HG02852 (cell line): Measurements from ENCODE around the gene CDH2.

Experiments used
- ATAC-seq: cut with Tn5 transposase; IDR thresholded peaks from one replicate; pipeline ENCODE4 v1.9.1; 2021; ENCODE audit warnings: mild to moderate bottlenecking, moderate library complexity; ENCODE audit not compliant: unreplicated experiment

Gene CDH2

DNA sequence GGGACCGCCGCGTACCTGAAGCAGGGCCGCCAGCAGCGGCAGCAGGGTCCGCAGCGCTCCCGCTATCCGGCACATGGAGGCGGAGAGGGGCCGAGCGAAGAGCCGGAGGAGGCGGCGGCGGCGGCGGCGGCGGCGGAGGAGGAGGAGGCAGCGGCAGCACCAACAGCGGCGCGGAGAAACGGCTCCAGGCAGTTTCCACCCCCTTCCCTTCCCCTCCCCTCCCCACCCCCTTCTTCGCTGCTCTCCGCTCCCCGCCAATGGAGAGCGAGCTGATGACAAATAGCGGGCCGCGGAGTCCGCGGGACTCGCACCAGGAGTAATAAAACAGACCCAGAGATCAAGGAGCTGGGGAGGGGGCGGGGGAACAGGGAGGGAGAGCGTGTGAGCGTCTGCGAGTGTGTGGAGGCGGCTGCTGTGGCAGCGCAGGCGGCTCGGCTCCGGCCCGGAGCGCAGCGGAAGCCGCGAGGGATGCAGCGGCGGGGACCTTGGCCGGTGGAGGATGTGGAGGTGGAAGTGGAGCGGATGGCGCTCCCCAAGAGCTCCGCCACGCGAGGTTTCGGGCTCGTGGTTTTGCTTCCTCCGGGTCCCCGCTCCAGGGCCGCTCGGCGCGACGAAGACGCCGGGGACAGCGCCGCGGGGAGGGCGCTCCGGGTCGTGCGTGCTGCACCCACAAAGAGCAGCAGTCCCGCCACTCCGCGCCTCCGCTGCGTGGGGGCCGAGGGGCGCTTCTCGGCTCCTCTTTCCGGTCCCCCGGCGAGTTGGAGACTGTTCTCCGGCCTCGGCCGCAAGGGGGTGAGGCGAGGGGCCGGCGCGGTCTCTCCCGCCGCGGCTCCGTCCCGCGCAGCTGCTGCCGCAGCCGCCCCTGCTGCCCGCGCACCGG lies at the start of gene CDH2:
Gene CDH2, minus strand, starts transcription at position 183 of the 880 bp plus-strand sequence. Its CDS starts 108 bp downstream, at position 75.
- ATAC-seq, result peak; percentile 51

DNA sequence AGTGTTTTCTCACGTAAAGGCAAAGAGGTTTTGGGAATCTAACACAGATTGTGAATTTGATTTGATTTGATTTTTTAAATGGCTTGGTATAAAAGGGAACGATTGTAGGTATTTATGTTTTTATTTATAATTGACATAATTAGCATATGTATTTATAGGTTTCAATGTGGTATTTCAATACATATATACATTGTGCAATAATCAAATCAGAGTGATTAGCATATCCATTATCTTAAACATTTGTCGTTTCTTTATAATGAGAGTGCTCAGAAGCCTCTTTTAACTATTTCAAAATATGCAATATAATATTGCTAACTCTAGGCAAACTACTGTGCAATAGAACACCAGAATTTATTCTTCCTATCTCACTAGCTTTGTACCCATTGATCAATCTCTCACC lies 35.1 kb upstream of the CDH2 start:
- no peak for ATAC-seq

DNA sequence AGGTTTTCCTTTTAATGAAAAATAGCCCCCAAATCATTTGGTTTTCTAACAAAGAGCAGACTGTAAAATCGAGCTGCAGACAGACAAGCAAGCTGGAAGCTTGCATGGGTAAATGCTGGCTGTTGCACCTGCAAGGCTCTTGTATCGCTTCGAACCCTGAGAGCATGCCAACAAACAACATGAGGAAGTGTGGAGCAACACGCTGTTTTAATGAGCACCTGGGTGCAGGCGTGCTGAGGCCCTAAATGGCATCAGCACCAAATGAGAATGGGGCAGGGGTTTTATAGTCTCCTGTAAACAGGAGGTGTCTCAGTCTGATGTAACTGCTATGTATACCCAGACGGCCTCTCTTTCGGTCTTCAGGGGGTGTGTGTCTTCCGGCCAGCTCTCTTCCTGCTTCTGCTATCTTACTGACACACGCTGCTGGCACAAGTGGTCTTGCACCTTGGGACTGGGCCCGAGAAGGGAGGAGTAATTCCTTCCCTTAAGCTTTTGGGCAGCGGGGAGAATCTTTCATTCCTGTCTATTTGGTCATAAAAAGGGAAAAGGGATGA lies 31.9 kb upstream of the CDH2 start:
- ATAC-seq, result no peak

- ATAC-seq, result no peak
Measured at GRCh38 chr18:28208268-28208667, 31.3 kb upstream of the CDH2 start.

DNA sequence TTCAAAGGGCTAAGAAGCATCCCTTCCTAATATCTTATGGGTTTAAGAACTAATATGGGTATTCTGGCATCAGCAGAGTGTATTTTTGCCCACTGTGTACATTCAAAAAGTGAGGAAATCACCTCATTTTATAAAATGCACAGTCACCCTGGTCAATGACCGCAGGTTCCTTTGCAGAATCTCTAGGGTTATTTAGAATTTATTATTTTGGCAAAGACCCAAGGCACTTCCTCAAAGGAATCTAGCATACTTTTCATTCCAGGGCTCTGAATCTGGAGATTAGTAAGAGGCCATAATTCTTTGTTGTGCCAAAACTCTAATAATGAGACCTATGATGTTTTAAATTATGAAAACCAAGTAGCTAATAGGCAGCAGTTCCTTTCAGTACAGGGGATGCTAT lies 27.2 kb upstream of the CDH2 start:
- ATAC-seq, result no peak

DNA sequence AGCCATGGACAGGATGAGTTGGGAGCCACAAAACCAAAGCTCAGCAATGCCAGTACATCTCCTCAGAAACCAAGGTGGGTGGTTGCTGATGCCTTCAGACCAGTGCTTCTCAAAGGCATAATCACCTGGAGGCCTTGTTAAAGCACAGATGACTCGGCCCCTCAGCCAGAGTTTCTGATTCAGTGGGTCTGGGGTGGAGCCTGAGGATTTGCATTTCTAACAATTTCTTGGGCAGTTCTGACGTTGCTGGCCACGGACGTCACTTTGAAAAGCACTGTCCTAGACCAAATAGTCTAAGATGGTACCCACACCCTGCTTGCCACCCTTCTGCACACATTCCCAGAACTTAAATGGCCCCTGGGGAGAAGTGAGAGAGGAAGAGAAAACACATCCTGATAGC lies 24.1 kb upstream of the CDH2 start:
- no peak for ATAC-seq

- ATAC-seq, result no peak
Measured at GRCh38 chr18:28198620-28199019, 21.7 kb upstream of the CDH2 start.

DNA sequence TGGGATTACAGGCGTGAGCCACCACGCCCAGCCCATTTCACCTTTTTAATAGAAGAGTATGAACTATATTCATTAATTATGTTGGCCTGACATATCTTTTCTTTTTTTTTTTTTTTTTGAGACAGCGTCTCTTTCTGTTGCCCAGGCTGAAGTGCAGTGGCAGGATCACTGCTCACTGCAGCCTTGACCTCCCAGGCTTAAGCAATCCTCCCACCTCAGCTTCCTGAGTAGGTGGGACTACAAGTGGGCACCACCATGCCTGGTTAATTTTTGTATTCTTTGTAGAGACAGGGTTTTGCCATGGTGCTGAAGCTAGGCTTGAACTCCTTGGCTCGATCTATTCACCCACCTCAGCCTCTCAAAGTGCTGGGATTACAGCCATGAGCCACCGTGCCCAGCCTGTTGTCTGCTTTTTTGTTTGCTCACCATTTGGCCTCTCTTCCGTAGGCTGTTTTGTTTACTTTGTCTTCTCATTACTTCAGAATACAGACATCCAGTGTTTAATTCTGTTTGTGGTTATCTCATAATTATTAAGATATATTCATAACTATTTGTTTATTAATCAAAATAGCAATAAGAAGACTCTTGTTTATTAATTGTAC lies 16.3 kb upstream of the CDH2 start:
- no peak for ATAC-seq

- ATAC-seq, result peak; percentile 89
Measured at GRCh38 chr18:28189400-28190239, 12.7 kb upstream of the CDH2 start.

DNA sequence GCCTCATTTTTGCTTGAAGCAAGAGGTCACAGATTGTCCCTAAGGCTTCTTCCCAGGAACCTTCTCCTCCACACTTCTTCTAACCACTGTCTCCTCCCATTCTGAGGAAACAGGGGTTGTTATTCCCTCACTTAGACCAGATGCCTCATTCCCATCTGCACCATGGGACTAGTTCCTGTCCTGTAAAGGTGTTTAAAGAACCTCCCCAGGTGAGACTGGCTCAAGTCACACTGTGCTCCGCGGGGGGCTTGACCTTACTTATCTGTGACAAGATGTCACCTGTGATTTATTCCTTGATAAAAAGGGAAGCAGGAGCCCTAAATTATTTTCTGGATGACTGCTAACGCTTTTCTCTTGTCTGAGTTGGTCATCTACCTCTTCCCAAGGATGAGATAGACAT lies 8.2 kb upstream of the CDH2 start:
- no peak for ATAC-seq

DNA sequence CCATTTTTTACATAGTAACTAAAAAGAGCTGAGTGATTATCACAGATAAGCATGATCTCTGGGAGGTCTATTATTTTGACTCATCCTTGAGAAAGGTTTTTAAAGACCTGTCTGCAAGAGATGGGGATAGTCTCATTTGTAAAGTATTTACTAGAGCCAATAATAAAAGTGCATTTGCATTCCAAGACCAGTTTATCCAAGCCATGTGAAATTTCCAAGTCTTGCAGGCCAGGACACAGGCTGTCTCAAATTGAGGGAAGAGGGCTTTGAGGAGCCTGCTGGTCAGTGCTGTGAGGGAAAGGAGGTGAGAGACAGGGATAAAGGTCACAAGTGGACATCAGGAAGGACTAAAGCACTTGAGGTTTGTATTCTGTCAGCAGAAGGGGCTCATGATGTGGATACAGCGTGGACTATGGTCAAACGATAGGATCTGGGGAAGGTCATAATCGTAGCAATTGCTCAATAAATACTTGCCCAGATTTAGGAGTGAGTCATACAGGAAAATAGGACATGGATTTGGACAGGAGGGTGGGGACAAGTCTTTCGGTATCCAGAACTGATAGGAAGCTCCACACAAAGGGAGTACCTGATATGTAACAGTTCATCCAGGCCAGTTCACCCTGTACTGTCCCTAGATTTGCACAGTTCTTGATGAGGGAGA lies 6.6 kb upstream of the CDH2 start:
- no peak for ATAC-seq

- ATAC-seq, result no peak
Measured at GRCh38 chr18:28181616-28182015, 4.7 kb upstream of the CDH2 start.

DNA sequence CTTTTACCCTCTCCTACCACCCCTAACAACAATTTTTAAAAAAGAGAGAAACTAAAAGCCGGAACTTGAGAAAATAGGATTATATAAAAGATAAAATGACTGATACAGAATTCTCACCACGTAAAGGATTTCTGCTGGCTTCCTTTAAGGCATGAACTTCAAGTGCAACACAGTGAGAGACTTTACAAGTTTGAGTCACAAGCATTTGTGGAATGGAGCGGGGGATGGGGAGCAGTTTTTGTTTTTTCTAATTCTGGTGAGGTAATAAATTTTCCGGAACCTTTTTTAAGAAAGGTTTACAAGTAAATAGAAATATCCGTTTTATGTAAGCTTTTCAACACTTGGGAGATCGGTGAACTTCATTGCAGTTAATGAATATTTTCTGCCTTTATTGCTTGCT lies 1.8 kb upstream of the CDH2 start:
- ATAC-seq, result no peak

- ATAC-seq, result peak; percentile 32
Measured at GRCh38 chr18:28177828-28178635, 1.1 kb upstream of the CDH2 start.

DNA sequence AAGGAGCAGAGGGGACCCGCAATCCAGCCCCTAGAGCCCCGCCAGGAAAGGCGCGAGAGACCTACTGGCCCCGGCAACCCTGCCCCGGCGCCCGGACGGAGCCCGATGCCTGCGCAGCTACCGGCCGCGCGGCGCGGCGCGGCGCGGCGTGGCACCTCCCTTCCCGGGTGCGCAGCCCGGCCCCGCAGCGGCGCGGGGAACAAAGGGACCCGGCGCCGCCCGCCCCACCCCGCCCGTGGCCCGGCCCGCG lies 307 bp downstream of the CDH2 start:
- ATAC-seq, result peak; percentile 13

- no peak for ATAC-seq
Measured at GRCh38 chr18:28175930-28176697, 816 bp downstream of the CDH2 start.

DNA sequence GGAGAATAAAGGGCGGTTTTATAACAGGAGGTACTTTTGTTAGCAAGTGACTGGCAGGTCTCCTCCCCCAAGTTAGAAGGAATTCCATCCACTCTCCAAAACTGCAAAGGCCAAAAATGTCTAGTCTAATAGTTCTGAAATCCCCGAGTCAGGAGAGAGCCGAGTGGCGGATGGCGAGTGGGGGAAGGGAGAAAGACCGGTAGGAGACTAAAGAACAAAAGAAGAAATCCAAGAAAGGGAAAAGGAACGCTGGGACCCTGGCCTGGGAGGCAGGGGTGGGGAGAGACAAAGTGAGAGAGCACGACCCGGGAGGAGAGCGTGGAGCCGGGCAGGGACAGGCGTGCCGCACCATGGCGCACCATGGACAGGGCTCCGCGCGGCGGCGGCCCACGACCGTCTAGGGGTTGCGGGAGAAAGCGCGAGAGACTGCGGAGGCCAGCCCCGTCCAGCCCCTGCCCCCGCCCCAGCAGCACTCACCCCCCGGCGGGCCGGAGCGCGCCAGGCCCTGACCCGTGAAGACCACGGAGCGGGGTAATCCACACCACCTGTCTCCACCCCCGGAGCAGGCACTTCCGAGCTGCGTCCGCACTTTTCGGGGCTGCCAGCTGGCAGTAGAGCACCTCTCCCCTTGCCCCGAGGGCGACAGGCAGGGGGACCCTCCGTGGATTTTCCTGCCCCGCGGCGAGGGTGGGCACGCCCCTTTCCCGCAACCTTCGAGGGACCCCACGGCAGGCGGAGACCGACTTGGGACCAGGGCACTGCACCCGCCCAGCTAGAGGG lies 1.6 kb downstream of the CDH2 start:
- no peak for ATAC-seq

GRCh38 chr18:28174181-28174905 lies 2.6 kb downstream of the CDH2 start:
- ATAC-seq, result no peak
